K562 (cell line): ENCODE data around the gene SPEM3. TPM values are rescaled to one million over a fixed set of nuclear protein-coding genes. Genes with fewer than 3 reads are reported as not detected.
A peak's percentile ranks its signal among the peaks of the same experiment; 100 is the strongest.
"Not testable (repeated sequence)": the region's sequence is repeated elsewhere in the genome, so short reads cannot be mapped to it uniquely, and the experiment has no call there.

Experiments used
- ATAC-seq: fragments of 200-7000 bp; cut with Tn5 transposase; 3 replicates; pipeline ENCODE4 v1.9.1; 2020; ENCODE audit warnings: moderate library complexity
- BruUV-seq: library from RNA; stranded (reverse); fragments of 400-500 nt; replicated peaks from 2 replicates; lab custom pipeline; 2021; lab: Mats Ljungman, UMichigan
- CTCF ChIA-PET: fragments of 300-600 bp; formaldehyde crosslinking; extraction: SDS; loops from one replicate; lab custom pipeline; 2021; ENCODE audit warnings: low intra/inter-chr PET ratio; lab: Yijun Ruan, JAX
- POLR2A ChIA-PET: fragments of 300-600, 350-650 bp; sonication (Branson Sonifier 250); formaldehyde crosslinking; extraction: SDS; loops from one replicate; lab custom pipeline; 2021; ENCODE audit warnings: antibody characterized with exemption, inconsistent platforms; lab: Yijun Ruan, JAX
- DNase-seq, 4 experiments: peaks; one replicate each; pipeline versions ENCODE4 v3.0.0 to v3.0.0-alpha.2; 2011 to 2018; ENCODE audit warnings: low spot score in 3 of 4, mixed read lengths in 3 of 4; ENCODE audit errors: extremely low read depth in 1 of 4
- FAIRE-seq: peaks from 2 replicates; lab custom pipeline; 2011; peaks lifted over from hg19 to GRCh38; lab: Jason Lieb, UNC
- H2AFZ ChIP-seq: 2 replicates; pipeline ENCODE4 v1.6.0; 2011; ENCODE audit warnings: low read depth, low read length, control low read depth, inconsistent platforms
- H3K27ac ChIP-seq: fragments of 200-600 bp; 3 replicates; pipeline ENCODE4 v1.8.0; 2011; ENCODE audit warnings: low read depth, mild to moderate bottlenecking, control low read depth, inconsistent platforms, low read length, moderate library complexity, mixed read lengths; ENCODE audit errors: extremely low read depth
- H3K27me3 ChIP-seq, 2 experiments: fragments of 300-600 bp in 1 of 2; 2 replicates in 1 of 2; 3 replicates in 1 of 2; pipeline versions ENCODE4 v1.6.0 to v1.8.0; 2011; ENCODE audit warnings: inconsistent platforms in 2 of 2, low read length in 2 of 2, mild to moderate bottlenecking in 1 of 2, mixed read lengths in 1 of 2, moderate library complexity in 1 of 2; ENCODE audit not compliant: control insufficient read depth in 2 of 2, insufficient read depth in 2 of 2
- H3K36me3 ChIP-seq: fragments of 300-600 bp; 3 replicates; pipeline ENCODE4 v1.8.0; 2011; ENCODE audit warnings: mild to moderate bottlenecking, low read length, inconsistent platforms; ENCODE audit not compliant: control insufficient read depth, insufficient read depth
- H3K4me1 ChIP-seq, 2 experiments: fragments of 200-600 bp in 1 of 2; replicated peaks in 1 of 2; 2 replicates in 1 of 2; 3 replicates in 1 of 2; pipeline versions ENCODE4 v1.5.1 to v1.8.0; 2011; ENCODE audit warnings: inconsistent platforms in 2 of 2, low read length in 2 of 2, mild to moderate bottlenecking in 1 of 2, mixed read lengths in 1 of 2, moderate library complexity in 1 of 2; ENCODE audit not compliant: control insufficient read depth in 2 of 2, insufficient read depth in 2 of 2
- H3K4me2 ChIP-seq: 2 replicates; pipeline ENCODE4 v1.6.1; 2011; ENCODE audit warnings: low read length, control low read depth, inconsistent platforms, mixed read lengths; ENCODE audit not compliant: insufficient read depth
- H3K4me3 ChIP-seq: fragments of 200-600 bp; sonication (generic), shearing (Covaris generic); 2 replicates; pipeline ENCODE4 v1.5.1; 2016; ENCODE audit warnings: control low read depth, inconsistent platforms
- H3K79me2 ChIP-seq: fragments of 200-600 bp; 3 replicates; pipeline ENCODE4 v1.8.0; 2011; ENCODE audit warnings: low read length, inconsistent platforms; ENCODE audit not compliant: control insufficient read depth, insufficient read depth
- H3K9ac ChIP-seq, 2 experiments: 2 replicates each; pipeline versions ENCODE4 v1.6.0 to v1.6.1; 2011; ENCODE audit warnings: low read depth in 2 of 2, low read length in 2 of 2, control low read depth in 1 of 2, inconsistent platforms in 1 of 2, mild to moderate bottlenecking in 1 of 2, mixed read lengths in 1 of 2; ENCODE audit not compliant: insufficient read depth in 1 of 2
- H3K9me1 ChIP-seq: one replicate; pipeline ENCODE4 v1.6.0; 2011; ENCODE audit warnings: inconsistent platforms, mild to moderate bottlenecking, low read length, moderate library complexity; ENCODE audit not compliant: control insufficient read depth, insufficient read depth
- H3K9me3 ChIP-seq: replicated peaks from 2 replicates; pipeline ENCODE4 v1.5.1; 2011; ENCODE audit warnings: low read depth, low read length, inconsistent platforms; ENCODE audit not compliant: control insufficient read depth, insufficient read depth
- H4K20me1 ChIP-seq: replicated peaks from 2 replicates; pipeline ENCODE4 v1.6.1; 2011; ENCODE audit warnings: low read length, inconsistent platforms, mixed read lengths; ENCODE audit not compliant: control insufficient read depth, insufficient read depth
- ATF3 ChIP-seq, 2 experiments: fragments of 450-650 bp in 1 of 2; sonication (generic) in 1 of 2; formaldehyde crosslinking in 1 of 2; IDR thresholded peaks in 1 of 2; conservative IDR thresholded peaks in 1 of 2; 2 replicates each; pipeline versions ENCODE4 v1.6.1 to v1.8.1; 2016 to 2023; ENCODE audit warnings: mild to moderate bottlenecking in 2 of 2, moderate library complexity in 2 of 2, inconsistent platforms in 1 of 2, missing genetic modification reagents in 1 of 2
- CAMTA2 ChIP-seq: fragments of 250-450 bp; sonication (Bioruptor Pico); conservative IDR thresholded peaks from 2 replicates; pipeline ENCODE4 v1.5.1; 2022
- RB1 ChIP-seq: fragments of 450-650 bp; IDR thresholded peaks from 2 replicates; pipeline ENCODE4 v1.6.1; 2017; ENCODE audit warnings: low read depth, mild to moderate bottlenecking
- SUPT5H ChIP-seq: fragments of 450-650 bp; IDR thresholded peaks from 2 replicates; pipeline ENCODE4 v1.6.1; 2016
- TRIM24 ChIP-seq, 2 experiments: fragments of 450-650 bp; IDR thresholded peaks; 2 replicates each; pipeline ENCODE4 v1.6.1; 2016
- ZNF224 ChIP-seq: sonication (generic); formaldehyde crosslinking; IDR thresholded peaks from 2 replicates; pipeline ENCODE4 v1.8.0; 2022; ENCODE audit warnings: mild to moderate bottlenecking, missing genetic modification reagents
- WGBS: fragments of 100-300 bp; shearing (Covaris generic); methylation state at CpG from one replicate; pipeline ENCODE4 v1.1.6; 2016; ENCODE audit warnings: low coverage, mixed read lengths; ENCODE audit not compliant: insufficient coverage; ENCODE audit errors: missing lambda C conversion rate; 5-methylcytosine and 5-hydroxymethylcytosine counted together
- in situ Hi-C: fragments of 300-500 bp; cut with MboI; formaldehyde crosslinking; loops from 4 replicates; pipeline ENCODE4 v1.15.0; 2018; ENCODE audit warnings: inconsistent platforms, mixed read lengths
- intact Hi-C: fragments of 100-400 bp; cut with micrococcal nuclease; formaldehyde crosslinking; loops from 2 replicates; pipeline ENCODE4 v1.14.2; 2022
- polyA plus RNA-seq, 8 experiments: library from polyadenylated mRNA; depleted of rRNA in 4 of 8; stranded (reverse) in 5 of 8; unstranded in 3 of 8; fragments of >200 nt; fragmentation: Nextera tagmentation in 2 of 8; fragmentation: Illumina TruSeq in 1 of 8; extraction: Ambion mirVana in 2 of 8; extraction: Trizol in 1 of 8; gene quantifications; 2 replicates each; pipeline versions ENCODE4 v1.2.1 to v1.2.3, GENCODE V29; 2011 to 2014; ENCODE audit warnings: inconsistent platforms in 1 of 8, missing spikeins in 1 of 8
- total RNA-seq, 7 experiments: library from RNA; depleted of rRNA in 6 of 7; stranded (reverse); fragments of >200 nt in 6 of 7; fragmentation: Illumina TruSeq in 2 of 7; extraction: Trizol in 2 of 7; gene quantifications; 2 replicates each; pipeline versions ENCODE4 v1.2.1 to v1.2.3, GENCODE V29; 2011 to 2021; ENCODE audit warnings: low replicate concordance in 1 of 7

SPEM3 gene
- total and polyA plus RNA-seq, 9 of the 15 experiments (the other 6 are each of a cell fraction or from before 2014, with no cell fraction given) = not detected

GRCh38 chr17:7468804-7469389 lies 40.2 kb downstream of the SPEM3 start:
- H2AFZ ChIP-seq = no peak overlapping the region
- no peak for FAIRE-seq
- H3K27me3 ChIP-seq = no peaks in the 10 kb centered on the region
- peaks cover 16% of the 10 kb centered on the region; the same call in 1 of the 3 replicates for H3K36me3 ChIP-seq
- H3K4me1 ChIP-seq = peaks cover 8 to 20% of the 10 kb centered on the region in 2 experiments
- H3K9ac ChIP-seq = no peak overlapping the region
- TF ChIP-seq SUPT5H (no peak), CAMTA2 (CRISPR knock-in tag) (no peak), ZNF224 (no peak), TRIM24 (IDR thresholded peaks at IDR 0.05) (no peak), RB1 (no peak)
- H3K9me3 ChIP-seq = no peaks in the 10 kb centered on the region
- intact Hi-C loops (no loop called here), in situ Hi-C loops (no loop called here)
- peaks cover 33% of the 10 kb centered on the region for H3K79me2 ChIP-seq
- H3K4me2 ChIP-seq = no peak overlapping the region
- ATAC-seq = no peak
- DNase-seq = no peak
- no peak overlapping the region for H3K4me3 ChIP-seq
- ChIA-PET CTCF (no interaction called here), POLR2A (interaction anchor here (0.5 to 3.2 kb wide), 5 partner anchors 10 to 107 kb away, joined by 3 to 10 read pairs (median 3); partner anchors contain the start of genes POLR2A and ZBTB4)
- WGBS = 71% methylated on average over 8 of the region's 12 CpGs
- no TSS peak for BruUV-seq
- H3K27ac ChIP-seq = no peak overlapping the region
- no peaks in the 10 kb centered on the region for H4K20me1 ChIP-seq
- H3K9me1 ChIP-seq = no peaks in the 10 kb centered on the region

GRCh38 chr17:7469843-7470242 lies 41.2 kb downstream of the SPEM3 start:
- H3K4me2 ChIP-seq; H2AFZ ChIP-seq; H3K9me1 ChIP-seq; H3K4me3 ChIP-seq; in situ Hi-C loops; ATAC-seq; DNase-seq; FAIRE-seq; H4K20me1 ChIP-seq; H3K9me3 ChIP-seq; H3K27me3 ChIP-seq; intact Hi-C loops; BruUV-seq; CTCF ChIA-PET; H3K9ac ChIP-seq; H3K27ac ChIP-seq; TF ChIP-seq ATF3 (CRISPR knock-in tag; conservative IDR thresholded peaks at IDR 0.05): not testable (repeated sequence)
- Histone ChIP-seq H3K4me1 (peaks cover 8 to 20% of the 10 kb centered on the region in 2 experiments), H3K79me2 (peaks cover 43% of the 10 kb centered on the region), H3K36me3 (peaks cover 13% of the 10 kb centered on the region; the same call in 1 of the 3 replicates)
- POLR2A ChIA-PET = interaction anchor here (0.6 to 3.2 kb wide), 4 partner anchors 10 to 67 kb away, joined by 3 to 10 read pairs (median 4); partner anchors contain the start of genes POLR2A and ZBTB4
- 0 out of 2 replicates have a peak, but pooled peaks have one; percentile 8 for TF ChIP-seq ATF3 (IDR thresholded peaks at IDR 0.05)
- WGBS = 93% methylated on average over 9 of the region's 12 CpGs

- H3K36me3 ChIP-seq = peaks cover 10% of the 10 kb centered on the region; the same call in 1 of the 3 replicates
- H2AFZ ChIP-seq, H3K27me3 ChIP-seq, in situ Hi-C loops, H3K4me2 ChIP-seq, FAIRE-seq, H3K9me1 ChIP-seq, H4K20me1 ChIP-seq, intact Hi-C loops, DNase-seq, H3K4me3 ChIP-seq, H3K9ac ChIP-seq, CTCF ChIA-PET, H3K9me3 ChIP-seq, BruUV-seq, H3K27ac ChIP-seq, ATAC-seq: not testable (repeated sequence)
- peaks cover 49% of the 10 kb centered on the region for H3K79me2 ChIP-seq
- WGBS = 87% methylated on average over 7 of the region's 8 CpGs
- H3K4me1 ChIP-seq = peaks cover 13 to 21% of the 10 kb centered on the region in 2 experiments
- POLR2A ChIA-PET = interaction anchor here (0.8 to 3.2 kb wide), 4 partner anchors 9 to 31 kb away, joined by 4 to 10 read pairs (median 6); partner anchors contain the start of genes POLR2A and ZBTB4
Measured at GRCh38 chr17:7470457-7470973, 41.9 kb downstream of the SPEM3 start.
